Head of caudate nucleus (tissue), 42 donors: Measurements from ENCODE around the gene VWA7.

Experiments
- DNase-seq, 42 donors: peaks; one replicate each; pipeline versions ENCODE4 v3.0.0 to v3.0.0-alpha.2; 2020 to 2021; ENCODE audit warnings: mixed read lengths in 7 of 42
- intact Hi-C: fragments of 100-400 bp; cut with DNase I; formaldehyde crosslinking; loops from one replicate; pipeline ENCODE4 v1.15.0; 2022

Gene VWA7

GRCh38 chr6:31762878-31763618 is 14.1 kb downstream of the VWA7 start:
- intact Hi-C loops, result no loop called here
- no peak for DNase-seq

- DNase-seq, result no peak
- intact Hi-C loops, result no loop called here
These were observed 14.8 kb downstream of the VWA7 start, which contains the start of gene SAPCD1 for GRCh38 chr6:31762356-31762755. Gene SAPCD1 (plus strand): TSS chr6:31762656. CDS start chr6:31763055, 399 bp downstream.

- intact Hi-C loops, result no loop called here
These were observed 15.8 kb downstream of the VWA7 start for GRCh38 chr6:31761343-31761742.

GRCh38 chr6:31760790-31761189 is 16.3 kb downstream of the VWA7 start:
- no peak for DNase-seq
- intact Hi-C loops, result no loop called here

More at GRCh38 chr6:31761343-31761742, 15.8 kb downstream of the VWA7 start:
- no peak for DNase-seq

GRCh38 chr6:31758281-31758680 is 18.8 kb downstream of the VWA7 start:
- DNase-seq, result no peak
- intact Hi-C loops, result no loop called here

- intact Hi-C loops, result no loop called here
- no peak for DNase-seq
These were observed 24.3 kb downstream of the VWA7 start for GRCh38 chr6:31752739-31753319.

- intact Hi-C loops, result no loop called here
These were observed 26.6 kb downstream of the VWA7 start for GRCh38 chr6:31750411-31751022.

GRCh38 chr6:31749301-31750036 is 27.7 kb downstream of the VWA7 start:
- DNase-seq, result no peak
- intact Hi-C loops, result no loop called here

More at GRCh38 chr6:31750411-31751022, 26.6 kb downstream of the VWA7 start:
- DNase-seq, result no peak

- DNase-seq, result no peak
- intact Hi-C loops, result no loop called here
These were observed 32.7 kb downstream of the VWA7 start for GRCh38 chr6:31744422-31744821.

- intact Hi-C loops, result no loop called here
- no peak for DNase-seq
These were observed 34.2 kb downstream of the VWA7 start for GRCh38 chr6:31742894-31743293.

GRCh38 chr6:31741815-31742214 is 35.3 kb downstream of the VWA7 start:
- intact Hi-C loops, result no loop called here
- no peak for DNase-seq

GRCh38 chr6:31740397-31741223 is 36.5 kb downstream of the VWA7 start:
- DNase-seq, result peak in 4 of 42 donors; percentile 27 to 56 (median 40)
- intact Hi-C loops, result no loop called here

GRCh38 chr6:31739639-31740396 is 37.3 kb downstream of the VWA7 start, which contains the start of gene MSH5:
Gene MSH5 (plus strand): TSS chr6:31740005. CDS start chr6:31740467, 462 bp downstream.
- DNase-seq, result peak; percentile 95 to 99 (median 98)
- intact Hi-C loops, result loop anchor here (5.0 kb wide), 1 partner anchor 57 kb away; the partner anchor contains the start of gene VARS1

- intact Hi-C loops, result loop anchor here (5.0 kb wide), 1 partner anchor 59 kb away; the partner anchor contains the start of gene VARS1
- DNase-seq, result peak in 16 of 42 donors; percentile 29 to 62 (median 38)
These were observed 38.8 kb downstream of the VWA7 start for GRCh38 chr6:31737991-31738979.

GRCh38 chr6:31737315-31737990 is 39.7 kb downstream of the VWA7 start:
- no peak for DNase-seq
- intact Hi-C loops, result loop anchor here (5.0 kb wide), 1 partner anchor 60 kb away; the partner anchor contains the start of gene VARS1
